ENCODE data around the gene EPS8L2.

EPS8L2 gene

GRCh38 chr11:772429-773390 lies 66.7 kb downstream of the EPS8L2 start:
- DNase-seq (ENCODE audit: low read depth): no peak
- TF ChIP-seq CTCF (IDR thresholded peaks at IDR 0.05; ENCODE audit: control insufficient read depth, extremely low read depth, insufficient read depth): no peak
- no peak overlapping the region for H3K4me3 ChIP-seq (ENCODE audit: low read depth, low read length)

GRCh38 chr11:773425-773824 lies 67.4 kb downstream of the EPS8L2 start:
- DNase-seq (ENCODE audit: low read depth): no peak
- no peak overlapping the region for H3K4me3 ChIP-seq (ENCODE audit: low read depth, low read length)
- no peak for TF ChIP-seq CTCF (IDR thresholded peaks at IDR 0.05; ENCODE audit: control insufficient read depth, extremely low read depth, insufficient read depth)

- no peak overlapping the region for H3K4me3 ChIP-seq (ENCODE audit: low read depth, low read length)
- no peak for TF ChIP-seq CTCF (IDR thresholded peaks at IDR 0.05; ENCODE audit: control insufficient read depth, extremely low read depth, insufficient read depth)
- DNase-seq (ENCODE audit: low read depth): no peak
Observed at GRCh38 chr11:773830-774229, 67.8 kb downstream of the EPS8L2 start.

- no peak for TF ChIP-seq CTCF (IDR thresholded peaks at IDR 0.05; ENCODE audit: control insufficient read depth, extremely low read depth, insufficient read depth)
- no peak for DNase-seq (ENCODE audit: low read depth)
- no peak overlapping the region for H3K4me3 ChIP-seq (ENCODE audit: low read depth, low read length)
Observed at GRCh38 chr11:774873-775592, 69.0 kb downstream of the EPS8L2 start.

- H3K4me3 ChIP-seq (ENCODE audit: low read depth, low read length): peak overlapping the region; percentile 97
- no peak for TF ChIP-seq CTCF (IDR thresholded peaks at IDR 0.05; ENCODE audit: control insufficient read depth, extremely low read depth, insufficient read depth)
- no peak for DNase-seq (ENCODE audit: low read depth)
Observed at GRCh38 chr11:776263-776560, 70.2 kb downstream of the EPS8L2 start.

GRCh38 chr11:776561-777287 lies 70.7 kb downstream of the EPS8L2 start:
- DNase-seq (ENCODE audit: low read depth): no peak
- H3K4me3 ChIP-seq (ENCODE audit: low read depth, low read length): peak overlapping the region; percentile 97
- no peak for TF ChIP-seq CTCF (IDR thresholded peaks at IDR 0.05; ENCODE audit: control insufficient read depth, extremely low read depth, insufficient read depth)
